Stromal cell of bone marrow (primary cell): ENCODE measurements around the gene NFIA.

ENCODE experiments used
- DNase-seq: peaks from one replicate; pipeline ENCODE4 v3.0.0-alpha.2; 2012; ENCODE audit warnings: low read depth

NFIA gene

GRCh38 chr1:61183471-61184039 lies 101.2 kb downstream of the NFIA start:
- DNase-seq: no peak

- DNase-seq: peak; percentile 62
Measured at GRCh38 chr1:61184040-61184713, 101.8 kb downstream of the NFIA start.

GRCh38 chr1:61184714-61185106 lies 102.3 kb downstream of the NFIA start:
- no peak for DNase-seq

GRCh38 chr1:61186753-61187152 lies 104.4 kb downstream of the NFIA start:
- no peak for DNase-seq

GRCh38 chr1:61187352-61188086 lies 105.2 kb downstream of the NFIA start:
- DNase-seq: no peak

- no peak for DNase-seq
Measured at GRCh38 chr1:61190153-61190552, 107.8 kb downstream of the NFIA start.

- DNase-seq: peak; percentile 22
Measured at GRCh38 chr1:61190618-61191432, 108.5 kb downstream of the NFIA start.

GRCh38 chr1:61191433-61191720 lies 109.0 kb downstream of the NFIA start:
- DNase-seq: no peak

GRCh38 chr1:61192663-61193330 lies 110.4 kb downstream of the NFIA start:
- DNase-seq: no peak

GRCh38 chr1:61193808-61194207 lies 111.4 kb downstream of the NFIA start:
- DNase-seq: no peak

- no peak for DNase-seq
Measured at GRCh38 chr1:61198554-61198953, 116.2 kb downstream of the NFIA start.

- DNase-seq: no peak
Measured at GRCh38 chr1:61201035-61201434, 118.7 kb downstream of the NFIA start.

- DNase-seq: no peak
Measured at GRCh38 chr1:61202854-61203598, 120.7 kb downstream of the NFIA start.

- DNase-seq: no peak
Measured at GRCh38 chr1:61204528-61204927, 122.2 kb downstream of the NFIA start.

GRCh38 chr1:61207416-61207815 lies 125.1 kb downstream of the NFIA start:
- DNase-seq: no peak

GRCh38 chr1:61208172-61208571 lies 125.8 kb downstream of the NFIA start:
- no peak for DNase-seq

GRCh38 chr1:61208831-61209230 lies 126.5 kb downstream of the NFIA start:
- no peak for DNase-seq

- DNase-seq: no peak
Measured at GRCh38 chr1:61210435-61211154, 128.2 kb downstream of the NFIA start.

- no peak for DNase-seq
Measured at GRCh38 chr1:61213245-61214011, 131.1 kb downstream of the NFIA start.

- no peak for DNase-seq
Measured at GRCh38 chr1:61215119-61215518, 132.8 kb downstream of the NFIA start.
